ENCODE results near the gene MEI1.

Gene MEI1

GRCh38 chr22:41787331-41787730 is 88.0 kb downstream of the MEI1 start:
- no peak for DNase-seq

DNA sequence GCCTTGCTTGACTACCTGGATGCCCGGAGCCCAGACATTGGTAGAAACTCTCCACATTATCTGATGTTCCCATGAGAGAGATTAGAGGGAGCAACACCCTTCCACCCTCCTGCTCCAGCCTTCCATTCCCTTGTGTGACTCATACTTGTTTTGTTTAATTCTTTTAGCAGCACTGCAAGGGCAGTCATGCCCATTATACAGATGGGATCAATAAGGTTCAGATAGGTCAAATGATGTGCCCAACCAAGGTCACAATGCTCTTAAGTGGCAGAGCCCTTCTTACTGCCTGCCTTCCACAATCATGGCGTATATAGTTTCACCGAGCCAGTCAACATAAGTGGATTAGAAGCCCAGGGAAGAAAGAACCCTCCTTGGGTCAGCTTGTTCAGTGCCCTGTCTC is 94.6 kb downstream of the MEI1 start:
- no peak for DNase-seq

DNA sequence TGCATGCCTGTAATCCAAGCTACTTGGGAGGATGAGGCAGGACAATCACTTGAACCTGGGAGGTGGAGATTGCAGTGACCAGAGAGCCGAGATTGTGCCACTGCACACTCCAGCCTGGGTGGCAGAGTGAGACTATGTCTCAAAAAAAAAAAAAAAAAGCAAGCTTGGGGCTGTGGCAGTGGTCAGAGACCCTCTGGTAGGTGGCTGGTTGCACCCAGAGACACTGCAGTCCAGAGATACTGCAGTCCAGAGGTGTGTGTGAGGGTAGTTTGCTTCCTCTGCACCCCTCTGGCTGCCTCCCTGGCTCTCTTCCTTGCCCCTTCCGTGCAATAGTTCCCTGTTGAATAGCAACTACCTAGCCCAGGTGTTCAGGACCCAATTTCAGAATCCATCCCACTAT is 99.4 kb downstream of the MEI1 start:
- DNase-seq, result no peak

- DNase-seq, result no peak
Measured at GRCh38 chr22:41799486-41800347, 100.4 kb downstream of the MEI1 start.

DNA sequence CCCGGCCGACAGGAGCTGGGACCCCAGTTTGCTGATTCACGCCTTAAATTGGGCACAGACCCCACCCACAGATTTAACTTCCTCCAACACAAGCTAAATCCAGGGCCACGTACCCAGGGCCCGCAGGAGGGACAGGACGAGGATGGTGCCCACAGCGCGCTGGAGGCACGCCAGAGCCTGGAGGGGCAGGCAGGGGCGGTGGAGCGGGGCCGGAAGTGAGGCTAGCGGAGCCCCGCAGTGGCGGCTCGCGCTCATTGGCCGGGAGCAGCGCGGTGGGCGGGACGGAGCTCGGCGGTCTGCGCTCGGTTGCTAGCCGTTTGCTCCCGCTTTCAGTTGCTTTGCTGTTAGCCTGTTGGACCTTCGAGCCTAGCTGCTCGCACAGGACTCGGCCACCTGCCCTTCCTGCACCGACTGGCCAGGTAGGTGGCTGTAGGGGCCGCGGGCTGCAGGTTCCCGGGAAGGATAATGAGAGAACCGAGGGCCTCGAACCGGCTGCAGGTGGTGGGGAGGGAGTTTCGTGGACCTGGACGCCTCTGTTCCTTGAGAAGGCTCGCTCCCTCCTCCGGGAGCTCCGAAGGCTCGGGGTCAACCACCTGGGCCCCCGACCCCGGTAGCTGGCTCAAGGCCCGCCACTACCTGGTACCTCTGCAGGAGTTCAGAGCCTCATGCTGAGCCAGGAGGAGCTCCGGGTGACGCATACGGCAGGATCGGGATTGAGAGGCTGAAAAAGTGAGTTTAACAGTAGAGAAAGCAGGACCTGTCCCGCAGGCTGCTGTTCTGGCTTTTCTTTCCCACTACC is 101.2 kb downstream of the MEI1 start, which contains the start of gene CCDC134:
Gene CCDC134, plus strand, starts transcription at position 332 of the 799 bp plus-strand sequence. CDS start 8,212 bp downstream, outside the sequence.
- DNase-seq, result peak; percentile 90 to 92

GRCh38 chr22:41801147-41801819 is 102.0 kb downstream of the MEI1 start:
- no peak for DNase-seq

- no peak for DNase-seq
Measured at GRCh38 chr22:41801886-41802285, 102.6 kb downstream of the MEI1 start.

GRCh38 chr22:41805639-41806038 is 106.3 kb downstream of the MEI1 start:
- no peak for DNase-seq

GRCh38 chr22:41808400-41808799 is 109.1 kb downstream of the MEI1 start:
- no peak for DNase-seq

GRCh38 chr22:41810022-41810421 is 110.7 kb downstream of the MEI1 start:
- no peak for DNase-seq

GRCh38 chr22:41812805-41813545 is 113.7 kb downstream of the MEI1 start:
- DNase-seq, result no peak

DNA sequence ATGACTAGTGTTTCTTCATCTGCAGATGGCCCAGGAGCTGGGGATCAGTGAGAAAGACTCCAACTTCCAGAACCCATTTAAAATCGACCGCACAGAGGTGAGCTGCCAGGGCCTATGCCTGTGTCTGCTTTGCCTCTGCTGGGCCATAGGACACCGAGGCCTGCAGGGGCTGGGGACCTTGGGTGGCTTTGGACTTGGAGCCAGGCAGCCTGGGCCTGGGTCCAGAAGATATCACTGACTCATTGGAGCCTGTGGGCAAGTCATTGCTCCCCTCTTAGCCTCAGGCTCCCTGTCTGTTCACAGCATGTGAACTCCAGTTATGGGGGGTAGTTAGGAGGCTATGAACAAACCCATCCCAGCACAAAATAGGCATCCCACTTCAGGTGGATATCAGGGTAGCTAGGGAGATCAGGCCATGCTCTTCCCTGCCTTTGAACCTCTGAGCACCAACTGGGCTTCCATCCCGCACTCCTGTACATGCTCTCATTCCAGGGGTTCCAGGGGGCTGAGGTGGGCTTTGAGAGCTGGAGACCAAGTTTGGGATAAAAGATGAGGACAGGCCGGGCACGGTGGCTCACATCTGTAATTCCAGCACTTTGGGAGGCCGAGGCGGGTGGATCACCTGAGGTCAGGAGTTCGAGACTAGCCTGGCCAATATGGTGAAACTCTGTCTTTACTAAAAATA is 114.6 kb downstream of the MEI1 start:
- no peak for DNase-seq

- no peak for DNase-seq
Measured at GRCh38 chr22:41815716-41816115, 116.4 kb downstream of the MEI1 start.

GRCh38 chr22:41816241-41816640 is 116.9 kb downstream of the MEI1 start:
- DNase-seq, result no peak

- DNase-seq, result no peak
Measured at GRCh38 chr22:41816871-41817270, 117.6 kb downstream of the MEI1 start.

- no peak for DNase-seq
Measured at GRCh38 chr22:41818011-41818410, 118.7 kb downstream of the MEI1 start.

GRCh38 chr22:41818596-41818995 is 119.3 kb downstream of the MEI1 start:
- no peak for DNase-seq

DNA sequence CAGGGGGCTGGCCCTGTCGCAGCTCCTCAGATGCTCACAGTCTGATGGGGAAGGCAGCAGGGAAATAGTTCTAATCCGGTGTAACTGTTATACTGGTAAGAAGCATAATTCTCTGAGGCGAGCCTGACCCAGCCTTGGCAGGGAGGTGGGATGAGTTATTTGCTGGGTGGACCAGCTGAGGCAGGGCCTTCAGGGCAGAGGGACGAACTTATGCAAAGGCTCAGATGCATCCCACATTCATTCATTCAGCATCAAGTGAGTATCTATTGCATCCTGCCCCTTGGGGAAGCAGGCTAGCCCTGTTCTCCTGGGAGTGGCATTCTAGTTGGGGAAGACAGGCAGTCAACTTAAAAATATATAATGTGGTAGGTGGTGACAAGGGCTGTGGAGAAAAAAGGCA is 120.0 kb downstream of the MEI1 start:
- no peak for DNase-seq

DNA sequence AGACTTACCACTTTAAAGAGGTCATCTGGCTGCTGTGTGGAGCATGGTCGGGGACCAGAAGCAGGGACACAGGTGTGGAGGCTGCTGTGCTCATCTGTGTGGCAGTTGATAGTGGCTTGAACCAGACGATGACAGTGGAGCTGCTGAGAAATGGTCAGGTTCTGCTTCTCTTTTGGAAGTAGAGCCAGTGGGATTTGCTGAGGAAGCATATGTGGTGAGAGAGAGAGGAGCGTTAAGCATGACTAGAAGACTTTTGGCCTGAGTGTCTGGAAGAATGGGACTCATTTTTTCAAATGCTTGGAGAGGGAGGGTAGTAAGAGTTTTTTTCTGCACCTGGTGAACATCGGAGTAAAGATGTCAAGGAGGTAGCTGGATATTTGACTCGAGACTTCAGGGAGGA is 121.1 kb downstream of the MEI1 start:
- no peak for DNase-seq

DNA sequence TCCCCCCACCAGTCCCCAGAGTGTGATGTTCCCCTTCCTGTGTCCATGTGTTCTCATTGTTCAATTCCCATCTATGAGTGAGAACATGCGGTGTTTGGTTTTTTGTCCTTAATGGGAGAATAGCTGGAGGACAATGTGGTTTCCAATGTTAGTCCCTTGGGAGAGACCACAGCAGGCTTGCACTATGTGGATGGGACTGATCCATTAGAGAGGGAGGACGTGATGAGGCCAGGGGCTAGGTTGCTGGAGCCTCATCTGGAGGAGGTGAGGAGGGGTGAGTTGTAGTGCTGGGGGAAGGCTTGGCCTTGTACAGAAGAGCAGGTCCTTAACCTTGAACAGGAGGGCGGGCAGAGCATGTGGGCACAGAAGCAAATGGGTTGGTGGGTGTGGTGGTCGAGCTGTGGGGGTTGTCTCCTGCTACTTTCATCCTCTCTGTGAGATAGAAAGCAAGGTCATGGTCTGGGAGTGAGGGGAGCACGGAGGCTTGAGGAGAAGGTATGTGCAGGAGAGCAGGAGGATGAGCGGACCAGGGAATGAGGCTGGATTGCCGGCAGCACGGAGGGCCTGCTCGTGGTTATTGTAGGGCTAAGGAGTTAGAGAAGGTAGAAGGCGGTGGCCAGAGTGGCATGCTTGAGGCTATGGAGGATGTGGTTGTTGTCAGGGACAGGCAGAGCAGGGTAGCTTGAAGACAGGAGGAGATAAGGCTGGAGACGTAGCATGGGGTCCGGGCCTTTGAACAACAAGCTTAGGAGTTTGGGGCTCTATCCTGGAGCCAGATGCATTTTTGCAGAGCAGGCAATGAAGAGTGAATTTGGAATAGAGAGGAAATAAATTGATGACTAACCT is 122.4 kb downstream of the MEI1 start:
- no peak for DNase-seq

Measured in CD4-positive, alpha-beta T cell treated with Interferon alpha-2 for 1 hour (primary cell).